Panc1 (cell line): ENCODE results near the gene DNASE1L1.

Source experiments
- CTCF ChIP-seq: fragments of 450-650 bp; IDR thresholded peaks from 2 replicates; pipeline ENCODE4 v1.5.1; 2017; ENCODE audit warnings: mild to moderate bottlenecking
- REST ChIP-seq, 2 experiments: IDR thresholded peaks; 2 replicates each; pipeline ENCODE4 v1.6.1; 2011 to 2012; ENCODE audit warnings: low read depth in 2 of 2, control low read depth in 1 of 2, low read length in 1 of 2, mild to moderate bottlenecking in 1 of 2, moderate library complexity in 1 of 2; ENCODE audit not compliant: insufficient read depth in 1 of 2

- TF ChIP-seq CTCF, result no peak
- no peak for TF ChIP-seq REST (IDR thresholded peaks at IDR 0.05; ENCODE audit: insufficient read depth in 1 of 2, low read depth in 2 of 2, low read length in 1 of 2)
These were observed 31.7 kb upstream of the DNASE1L1 start for GRCh38 chrX:154440623-154441357.
